C4-2B (cell line): Measurements from ENCODE around the gene OR11G2.

Experiments used
- CTCF ChIP-seq: fragments of 450-650 bp; conservative IDR thresholded peaks from 2 replicates; pipeline ENCODE4 v1.5.1; 2017; ENCODE audit warnings: mild to moderate bottlenecking
- ZFX ChIP-seq: fragments of 450-650 bp; IDR thresholded peaks from 2 replicates; pipeline ENCODE4 v1.6.1; 2017

GRCh38 chr14:20197459-20197858 lies 6.8 kb downstream of the OR11G2 start:
- no peak for TF ChIP-seq CTCF
- no peak for TF ChIP-seq ZFX
